GM21529 (cell line): Measurements from ENCODE around the gene FANCL.
"Not testable (repeated sequence)": the region's sequence is repeated elsewhere in the genome, so short reads cannot be mapped to it uniquely, and the experiment has no call there.

Experiments used
- ATAC-seq: cut with Tn5 transposase; IDR thresholded peaks from one replicate; pipeline ENCODE4 v1.9.1; 2021; ENCODE audit not compliant: unreplicated experiment

Gene FANCL

GRCh38 chr2:58155160-58155778 is 85.9 kb downstream of the FANCL start:
- ATAC-seq: no peak

- ATAC-seq: no peak
Observed at GRCh38 chr2:58146707-58147106, 94.4 kb downstream of the FANCL start.

DNA sequence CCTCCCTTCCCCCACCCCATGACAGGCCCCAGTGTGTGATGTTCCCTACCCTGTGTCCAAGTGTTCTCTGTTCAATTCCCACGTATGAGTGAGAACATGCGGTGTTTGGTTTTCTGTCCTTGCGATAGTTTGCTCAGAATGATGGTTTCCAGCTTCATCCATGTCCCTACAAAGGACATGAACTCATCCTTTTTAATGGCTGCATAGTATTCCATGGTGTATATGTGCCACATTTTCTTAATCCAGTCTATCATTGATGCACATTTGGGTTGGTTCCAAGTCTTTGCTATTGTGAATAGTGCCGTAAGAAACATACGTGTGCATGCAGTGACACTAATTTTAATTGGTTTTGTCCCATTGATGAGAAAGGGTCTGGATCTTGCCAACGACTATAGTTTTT is 95.4 kb downstream of the FANCL start:
- ATAC-seq: not testable (repeated sequence)

GRCh38 chr2:58140508-58141072 is 100.5 kb downstream of the FANCL start:
- no peak for ATAC-seq

- ATAC-seq: no peak
Observed at GRCh38 chr2:58138396-58139030, 102.6 kb downstream of the FANCL start.

GRCh38 chr2:58137856-58138255 is 103.3 kb downstream of the FANCL start:
- ATAC-seq: no peak

DNA sequence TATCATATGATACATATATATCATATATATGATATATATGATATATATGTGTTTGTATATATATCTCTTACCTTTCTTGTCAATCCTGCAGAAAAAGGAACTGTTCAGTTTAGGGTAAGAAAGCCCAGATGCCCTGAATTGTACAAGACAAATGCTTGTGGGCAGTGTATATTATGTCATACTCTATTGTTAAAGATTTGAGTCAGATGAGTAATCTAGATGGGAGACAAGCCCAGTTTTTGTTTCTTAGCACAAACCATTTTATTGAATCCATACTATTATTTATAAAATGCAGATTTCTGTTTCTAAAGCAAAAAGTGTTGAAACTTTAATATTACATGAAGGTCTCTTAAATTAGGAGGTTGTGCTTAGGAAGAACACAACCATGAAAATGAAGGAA is 103.9 kb downstream of the FANCL start:
- ATAC-seq: no peak

GRCh38 chr2:58135861-58136260 is 105.3 kb downstream of the FANCL start:
- no peak for ATAC-seq

- ATAC-seq: no peak
Observed at GRCh38 chr2:58133395-58133794, 107.7 kb downstream of the FANCL start.

- no peak for ATAC-seq
Observed at GRCh38 chr2:58131191-58132011, 109.7 kb downstream of the FANCL start.

DNA sequence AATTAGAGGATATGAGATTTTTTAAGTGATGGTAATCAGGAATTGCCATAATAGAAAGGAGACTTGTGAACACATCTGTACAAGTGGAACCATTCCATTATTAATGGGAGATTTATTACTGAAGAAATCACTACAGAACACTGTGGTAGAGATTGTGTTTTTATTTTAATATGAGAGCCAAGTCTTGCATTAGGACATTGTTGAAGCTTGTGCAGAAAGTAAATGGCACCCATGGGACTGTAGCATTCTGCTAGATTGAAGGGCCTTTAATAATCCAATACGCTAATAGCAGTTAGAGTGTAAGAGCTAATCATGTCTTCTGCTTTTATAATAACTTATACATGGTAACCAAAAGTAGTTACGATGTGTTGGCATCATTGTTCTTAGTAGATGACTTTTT is 110.9 kb downstream of the FANCL start:
- ATAC-seq: no peak

DNA sequence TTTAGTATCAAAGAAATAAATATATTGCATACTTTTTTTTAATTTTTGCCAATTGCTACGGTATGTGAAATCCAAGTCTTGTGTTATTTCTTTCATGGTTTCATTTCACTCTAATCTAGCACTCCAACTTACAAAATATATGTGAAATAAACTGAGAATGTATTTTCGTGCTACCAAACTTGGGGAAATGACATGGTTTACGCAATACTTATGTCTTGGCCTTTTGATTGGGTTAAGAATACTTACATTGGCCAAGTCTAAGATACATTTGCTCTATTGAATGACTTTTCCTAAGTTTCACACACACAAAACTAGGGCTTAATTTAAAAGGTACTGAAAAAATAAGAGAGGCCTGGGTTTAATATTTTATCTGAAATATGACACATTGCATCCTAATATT is 114.0 kb downstream of the FANCL start:
- ATAC-seq: no peak

GRCh38 chr2:58122540-58122939 is 118.6 kb downstream of the FANCL start:
- no peak for ATAC-seq

DNA sequence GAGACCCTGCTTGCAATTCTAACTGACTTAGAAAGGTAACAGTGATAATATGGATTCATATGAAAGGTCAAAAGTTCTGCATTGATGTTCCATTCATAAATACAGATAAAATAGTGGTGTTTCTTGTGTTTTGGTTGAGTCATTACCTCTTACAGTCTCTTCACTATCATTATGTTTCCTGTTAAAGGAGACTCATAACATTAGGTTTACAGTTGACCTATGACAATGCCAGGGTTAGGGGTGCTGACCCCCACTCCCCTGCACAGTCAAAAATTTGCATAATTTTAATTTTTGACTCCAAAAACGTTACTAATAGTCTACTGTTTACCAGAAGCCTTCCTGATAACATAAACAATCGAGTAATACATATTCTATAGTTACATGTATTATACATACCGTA is 119.1 kb downstream of the FANCL start:
- ATAC-seq: no peak

DNA sequence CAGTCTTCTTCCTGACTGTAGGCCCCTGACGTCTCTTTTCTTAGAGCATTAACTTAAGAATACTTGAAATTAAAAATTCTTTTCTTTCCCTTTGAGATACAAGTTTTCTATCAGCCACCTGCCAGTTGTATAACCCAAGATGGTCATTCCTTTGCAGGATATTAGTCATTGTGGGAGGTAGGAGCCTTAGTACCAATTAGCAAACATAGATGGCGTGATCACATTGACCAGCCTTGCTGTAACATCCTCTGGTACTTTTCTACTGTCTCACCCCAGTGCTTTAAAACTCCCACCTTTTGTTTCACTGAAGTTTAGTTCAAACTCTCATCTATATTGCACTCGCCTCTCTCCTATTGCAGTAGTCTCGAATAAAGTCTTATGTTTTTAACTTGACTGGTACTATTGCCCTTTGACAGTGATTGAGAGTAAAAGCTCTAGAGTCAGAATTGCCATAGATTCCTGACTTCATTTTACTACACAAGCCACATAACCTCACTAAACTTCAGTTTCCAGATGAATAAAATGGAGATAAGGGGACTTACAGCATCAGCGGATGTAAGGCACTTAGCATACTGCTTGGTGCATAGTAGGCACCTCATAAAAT is 120.4 kb downstream of the FANCL start:
- no peak for ATAC-seq

- not testable (repeated sequence) for ATAC-seq
Observed at GRCh38 chr2:58113563-58113962, 127.6 kb downstream of the FANCL start.

GRCh38 chr2:58110765-58111164 is 130.4 kb downstream of the FANCL start:
- no peak for ATAC-seq

DNA sequence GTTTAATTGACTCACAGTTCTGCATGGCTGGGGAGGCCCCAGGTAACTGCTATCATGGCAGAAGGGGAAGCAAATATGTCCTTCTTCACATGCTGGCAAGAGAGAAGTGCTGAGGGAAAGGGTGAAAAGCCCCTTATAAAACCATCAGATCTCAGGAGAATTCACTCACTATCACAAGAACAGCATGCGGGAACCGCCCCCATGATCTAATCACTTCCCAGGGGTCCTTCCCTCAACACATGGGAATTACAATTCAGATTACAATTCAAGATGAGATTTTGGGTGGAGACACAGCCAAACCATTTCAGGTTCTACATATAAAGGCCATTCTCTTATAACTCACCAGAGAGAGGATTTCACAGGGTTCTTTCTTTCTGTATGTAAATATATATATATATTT is 131.6 kb downstream of the FANCL start:
- no peak for ATAC-seq
